ENCODE results near the gene NAV1. TPM values are rescaled to one million over a fixed set of nuclear protein-coding genes. Genes with fewer than 3 reads are reported as not detected.
"Not testable (repeated sequence)": the region's sequence is repeated elsewhere in the genome, so short reads cannot be mapped to it uniquely, and the experiment has no call there.

Gene NAV1
- under 1 TPM in 2 of 3 donors, not detected in 1; 0.23 to 0.56 TPM for polyA plus RNA-seq

DNA sequence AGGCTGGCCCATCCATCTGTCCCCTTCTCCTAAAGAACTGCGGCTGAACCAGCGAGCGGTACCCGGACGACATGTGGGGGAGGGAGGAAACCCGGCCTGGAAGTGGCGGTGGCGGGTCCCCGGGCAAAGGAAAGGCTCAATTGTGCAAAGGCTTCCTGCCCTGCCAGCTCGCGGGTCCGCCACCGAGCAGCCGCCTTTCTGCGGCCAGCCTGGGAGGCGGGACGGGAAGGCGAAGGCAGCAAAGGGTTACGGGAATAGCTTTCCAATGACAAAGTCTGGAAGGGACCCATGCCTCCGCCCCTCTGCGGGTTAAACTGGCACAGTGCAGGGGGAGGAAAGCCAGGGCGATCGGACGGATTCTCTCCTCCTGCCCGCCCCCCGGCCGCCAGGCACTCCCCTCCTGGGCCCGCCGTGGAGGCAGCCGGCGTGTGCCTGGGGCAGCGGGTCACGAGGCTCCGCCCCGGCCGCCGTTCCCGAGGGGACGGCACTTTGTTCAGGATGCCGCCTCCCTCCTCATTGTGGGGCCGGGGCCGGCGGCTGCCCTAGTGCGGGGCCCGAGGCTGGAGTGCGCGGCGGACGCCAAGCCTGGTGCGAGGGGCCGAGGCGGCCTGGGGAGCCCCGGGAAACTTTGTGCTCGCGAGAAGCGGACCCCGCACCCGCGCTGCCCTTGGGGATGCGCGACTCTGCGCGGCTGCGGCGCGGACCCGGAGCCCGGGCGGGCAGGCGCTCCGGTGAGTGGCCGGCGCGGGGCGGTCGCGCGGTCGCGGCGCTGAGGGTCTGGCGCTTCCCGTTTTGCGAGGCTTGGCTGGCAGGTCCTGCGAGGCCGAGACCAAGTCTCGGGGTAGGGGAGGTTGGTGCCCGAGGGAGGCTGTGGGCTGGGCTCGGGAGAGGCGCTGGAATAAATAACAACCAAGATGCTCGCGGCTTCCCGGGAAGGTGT, at the start of gene NAV1:
Gene NAV1, plus strand, starts transcription at position 516 of the 940 bp plus-strand sequence. CDS start 83,758 bp downstream, outside the sequence.
- Mint-ChIP-seq H3K4me1 (peaks cover 0 to 14% of the 10 kb centered on the region in 2 donors), H3K9me3 (no peaks in the 10 kb centered on the region), H3K36me3 (peaks cover 3 to 8% (median 4%) of the 10 kb centered on the region in 3 donors), H3K27me3 (ENCODE audit: low read depth in 3 of 3) (peaks cover 6 to 30% (median 23%) of the 10 kb centered on the region in 3 donors), H3K4me3 (peak within 1 kb of the TSS; percentile 35 to 63 (median 60)), H3K27ac (no peak within 1 kb of the TSS)
- no peak for DNase-seq

DNA sequence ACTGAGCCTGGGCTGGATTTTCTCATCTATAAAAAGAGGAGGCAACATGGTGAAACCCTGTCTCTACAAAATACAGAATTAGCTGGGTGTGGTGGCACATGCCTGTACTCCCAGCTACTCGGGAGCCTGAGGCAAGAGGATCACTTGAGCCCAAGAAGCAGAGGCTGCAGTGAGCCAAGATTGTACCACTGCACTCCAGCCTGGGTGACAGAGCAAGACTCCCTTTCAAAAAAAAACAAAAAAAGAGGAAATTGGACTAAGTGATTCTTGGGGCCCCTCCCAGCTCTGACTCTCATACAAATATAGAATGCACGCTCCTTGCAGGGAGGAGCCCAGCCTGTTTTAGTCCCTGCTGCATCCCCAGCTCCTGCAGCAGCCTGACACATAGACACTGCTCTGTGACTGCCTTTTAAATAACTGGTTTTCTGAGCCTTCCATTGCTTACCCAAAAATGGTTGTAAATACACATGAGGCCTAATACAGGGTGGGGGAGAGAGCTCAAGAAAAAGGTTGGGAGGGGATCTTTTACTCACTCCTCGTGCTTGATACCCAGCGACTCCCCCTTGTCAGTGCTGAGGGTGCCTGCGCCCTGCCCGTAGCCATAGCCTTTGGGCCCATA, 49.2 kb upstream of the NAV1 start:
- no peaks in the 10 kb centered on the region for H3K9me3 Mint-ChIP-seq
- peaks cover 22 to 58% (median 32%) of the 10 kb centered on the region in 3 donors for H3K36me3 Mint-ChIP-seq
- peaks cover 0 to 1% (median 0%) of the 10 kb centered on the region in 3 donors for H3K27me3 Mint-ChIP-seq (ENCODE audit: low read depth in 3 of 3)
- DNase-seq: no peak
- H3K27ac Mint-ChIP-seq: no peak overlapping the region
- H3K4me3 Mint-ChIP-seq: no peak overlapping the region
- peaks cover 3 to 15% of the 10 kb centered on the region in 2 donors for H3K4me1 Mint-ChIP-seq

DNA sequence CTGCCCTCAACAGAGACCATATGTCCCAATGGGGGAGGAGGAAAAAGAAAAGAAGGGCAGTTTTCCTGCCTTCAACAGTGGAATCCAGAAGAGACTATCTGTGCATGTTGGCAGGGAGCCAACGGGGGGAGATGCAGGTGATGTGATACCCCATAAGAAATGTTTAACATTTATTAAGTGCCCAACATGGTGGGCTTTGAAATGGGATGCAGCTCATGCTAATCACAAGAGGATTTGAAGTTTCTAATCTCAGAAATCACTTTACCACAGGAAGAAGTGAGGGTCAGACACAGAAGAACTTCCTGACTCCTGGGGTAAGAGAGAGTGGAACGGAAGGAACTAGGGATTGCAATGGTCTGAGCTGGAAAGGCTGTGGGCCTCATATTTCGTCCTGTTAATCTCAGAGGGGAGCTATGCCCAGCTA, 48.2 kb upstream of the NAV1 start:
- peak overlapping the region in 1 of 6 donors; percentile 4 for H3K27ac Mint-ChIP-seq
- no peak overlapping the region for H3K4me3 Mint-ChIP-seq
- H3K4me1 Mint-ChIP-seq: peaks cover 3 to 15% of the 10 kb centered on the region in 2 donors
- no peaks in the 10 kb centered on the region for H3K9me3 Mint-ChIP-seq
- peaks cover 22 to 55% (median 34%) of the 10 kb centered on the region in 3 donors for H3K36me3 Mint-ChIP-seq
- DNase-seq: no peak
- H3K27me3 Mint-ChIP-seq (ENCODE audit: low read depth in 3 of 3): peaks cover 0 to 3% (median 0%) of the 10 kb centered on the region in 3 donors

DNA sequence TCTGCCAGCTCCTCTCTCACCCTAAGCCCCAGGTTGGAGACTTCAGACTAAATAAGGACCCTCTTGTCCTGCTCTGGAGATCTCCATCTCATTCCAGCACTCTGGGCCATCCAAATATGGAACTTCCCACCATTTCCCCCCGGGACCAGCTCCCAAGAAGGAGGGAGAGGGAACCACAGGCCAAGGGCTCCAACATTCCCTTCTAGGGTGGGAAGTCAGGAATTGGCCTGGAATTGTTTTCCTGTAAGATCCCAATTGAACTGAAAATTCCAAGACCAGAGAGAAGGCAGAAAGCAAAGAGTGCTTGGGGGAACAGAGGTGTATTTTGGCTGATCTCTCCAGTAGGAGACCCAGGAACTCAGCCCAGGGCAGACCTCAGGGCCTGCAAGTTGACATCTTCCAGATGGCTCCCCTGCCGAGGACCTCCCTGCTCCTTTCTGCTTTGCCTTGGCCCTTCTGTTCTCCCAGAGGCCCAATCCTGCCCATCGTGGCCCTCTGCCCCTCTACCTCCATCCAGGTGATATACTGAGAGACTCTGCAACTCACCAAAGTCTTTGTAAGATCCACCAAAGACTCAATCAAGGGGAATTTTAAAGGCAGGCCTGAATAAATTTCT, 46.9 kb upstream of the NAV1 start:
- H3K36me3 Mint-ChIP-seq: peaks cover 22 to 53% (median 34%) of the 10 kb centered on the region in 3 donors
- DNase-seq: no peak
- no peak overlapping the region for H3K4me3 Mint-ChIP-seq
- peaks cover 0 to 3% (median 0%) of the 10 kb centered on the region in 3 donors for H3K27me3 Mint-ChIP-seq (ENCODE audit: low read depth in 3 of 3)
- peaks cover 3 to 15% of the 10 kb centered on the region in 2 donors for H3K4me1 Mint-ChIP-seq
- H3K9me3 Mint-ChIP-seq: no peaks in the 10 kb centered on the region
- peak overlapping the region in 1 of 6 donors; percentile 16 for H3K27ac Mint-ChIP-seq

GRCh38 chr1:201493026-201493656, 45.8 kb upstream of the NAV1 start:
- H3K36me3 Mint-ChIP-seq: peaks cover 19 to 49% (median 34%) of the 10 kb centered on the region in 3 donors
- not testable (repeated sequence) for H3K27me3 Mint-ChIP-seq (ENCODE audit: low read depth in 3 of 3); H3K9me3 Mint-ChIP-seq; DNase-seq; H3K27ac Mint-ChIP-seq; H3K4me3 Mint-ChIP-seq
- H3K4me1 Mint-ChIP-seq: peaks cover 3 to 15% of the 10 kb centered on the region in 2 donors

DNA sequence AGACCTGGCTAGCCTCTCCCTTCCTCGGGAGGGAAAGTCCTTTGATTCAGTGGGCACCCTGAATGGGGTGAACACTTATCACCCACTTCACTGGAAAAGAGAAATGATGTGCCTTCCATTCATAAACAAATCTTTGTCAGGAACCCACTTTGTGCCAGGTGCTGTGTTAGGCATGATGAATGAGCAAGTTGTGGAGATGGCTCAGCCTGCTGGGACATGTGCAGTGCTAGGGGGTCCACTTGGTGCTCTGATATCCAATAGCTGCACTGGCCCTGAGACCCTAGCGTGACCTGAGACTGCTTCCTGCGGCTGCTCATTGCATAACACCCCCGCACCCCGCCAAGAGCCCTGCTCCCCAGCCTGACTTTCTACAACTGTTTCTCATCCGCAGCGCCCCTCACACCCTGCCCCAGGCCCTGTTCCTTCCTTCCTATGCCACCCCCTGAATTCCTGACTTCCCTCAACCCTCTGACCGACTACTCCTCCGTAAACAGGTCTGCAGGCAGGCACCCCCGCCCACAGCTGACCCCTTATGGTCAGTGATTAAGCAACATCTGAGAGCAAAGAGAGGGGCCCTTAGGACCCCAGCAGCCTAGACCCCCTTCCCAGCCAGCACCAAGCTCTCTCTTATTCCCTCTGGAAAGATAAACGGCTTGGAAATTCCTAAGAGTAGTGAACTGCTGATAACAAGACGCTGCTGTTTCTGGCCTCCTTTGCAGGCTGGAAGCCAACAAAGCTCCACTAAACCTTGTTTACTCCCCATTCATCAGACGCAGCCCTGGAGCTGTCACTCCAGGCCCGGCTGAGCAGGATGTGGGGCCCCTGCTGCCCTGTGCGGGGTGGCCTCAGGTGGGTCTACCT, 44.9 kb upstream of the NAV1 start:
- H3K4me3 Mint-ChIP-seq: no peak overlapping the region
- no peak overlapping the region for H3K27ac Mint-ChIP-seq
- DNase-seq: no peak
- peaks cover 14 to 41% (median 27%) of the 10 kb centered on the region in 3 donors for H3K36me3 Mint-ChIP-seq
- no peaks in the 10 kb centered on the region for H3K9me3 Mint-ChIP-seq
- peaks cover 0 to 3% (median 0%) of the 10 kb centered on the region in 3 donors for H3K27me3 Mint-ChIP-seq (ENCODE audit: low read depth in 3 of 3)
- H3K4me1 Mint-ChIP-seq: peaks cover 3 to 15% of the 10 kb centered on the region in 2 donors

DNA sequence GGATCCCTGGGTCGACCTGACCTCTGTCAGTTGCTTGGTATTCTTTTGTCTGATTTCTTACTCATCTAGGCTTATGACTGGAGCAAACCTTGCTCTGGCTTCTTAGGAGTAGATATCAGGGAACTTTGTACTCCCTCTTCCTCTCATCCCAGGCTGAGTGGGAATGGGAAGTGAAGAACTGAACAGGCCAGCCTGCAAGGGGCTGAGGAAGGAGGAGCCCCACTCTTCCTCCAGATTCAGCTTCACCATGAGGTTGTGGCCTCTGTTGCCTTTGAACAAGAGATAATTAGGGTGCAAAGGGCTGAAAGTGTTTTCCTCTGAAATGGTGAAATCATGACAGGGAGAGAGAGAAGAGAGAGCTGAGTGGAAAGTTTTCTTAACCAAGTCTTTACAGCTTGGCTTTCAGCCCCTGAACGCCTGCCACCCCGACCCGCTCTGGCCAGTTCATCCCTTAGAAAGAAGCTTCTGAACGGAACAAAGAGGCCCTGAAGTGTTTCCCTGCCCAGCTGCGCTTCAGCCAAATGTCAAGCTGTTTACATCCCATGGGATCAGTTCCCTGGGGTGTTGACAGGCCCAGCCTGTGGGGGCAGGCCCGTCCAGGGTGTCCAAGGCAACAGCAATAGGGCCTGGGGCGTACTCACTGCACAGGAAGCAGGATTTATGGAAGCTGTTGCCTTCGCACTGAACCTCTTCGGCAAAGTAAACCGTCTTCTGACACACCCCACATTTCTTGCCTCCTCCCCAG, 43.2 kb upstream of the NAV1 start:
- Mint-ChIP-seq H3K4me3 (no peak overlapping the region), H3K9me3 (no peaks in the 10 kb centered on the region), H3K36me3 (peaks cover 14 to 34% (median 25%) of the 10 kb centered on the region in 3 donors), H3K27me3 (ENCODE audit: low read depth in 3 of 3) (peaks cover 0 to 3% (median 0%) of the 10 kb centered on the region in 3 donors), H3K4me1 (peaks cover 0 to 10% of the 10 kb centered on the region in 2 donors), H3K27ac (no peak overlapping the region)
- DNase-seq: no peak

DNA sequence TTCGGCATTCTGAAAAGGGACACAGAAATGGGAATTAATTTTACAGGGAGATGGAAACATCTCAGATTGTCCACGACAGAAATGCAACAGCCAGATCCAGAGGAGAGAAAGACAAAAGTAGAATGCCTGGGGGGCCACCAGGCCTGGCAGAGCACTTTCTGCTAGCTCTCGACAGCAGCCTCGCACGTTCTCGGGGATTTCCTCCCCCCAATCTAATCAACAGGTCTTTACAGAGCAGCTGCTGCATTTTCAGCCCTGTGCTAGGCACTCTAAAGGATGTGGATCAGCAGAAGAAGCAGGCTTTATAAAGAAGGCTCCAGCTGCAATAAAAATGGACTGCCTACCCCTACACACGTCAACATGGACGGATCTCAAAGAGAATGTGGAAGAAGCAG, 42.6 kb upstream of the NAV1 start:
- Mint-ChIP-seq H3K9me3 (no peaks in the 10 kb centered on the region), H3K4me1 (peaks cover 0 to 4% of the 10 kb centered on the region in 2 donors), H3K4me3 (no peak overlapping the region), H3K27me3 (ENCODE audit: low read depth in 3 of 3) (peaks cover 0 to 3% (median 0%) of the 10 kb centered on the region in 3 donors), H3K36me3 (peaks cover 13 to 33% (median 25%) of the 10 kb centered on the region in 3 donors), H3K27ac (no peak overlapping the region)
- DNase-seq: no peak

- Mint-ChIP-seq H3K27me3 (ENCODE audit: low read depth in 3 of 3) (peaks cover 0 to 3% (median 0%) of the 10 kb centered on the region in 3 donors), H3K4me3 (no peak overlapping the region), H3K9me3 (no peaks in the 10 kb centered on the region), H3K27ac (no peak overlapping the region), H3K4me1 (peaks cover 0 to 3% of the 10 kb centered on the region in 2 donors), H3K36me3 (peaks cover 8 to 23% (median 17%) of the 10 kb centered on the region in 3 donors)
- no peak for DNase-seq
Measured at GRCh38 chr1:201497935-201498509, 40.9 kb upstream of the NAV1 start.

DNA sequence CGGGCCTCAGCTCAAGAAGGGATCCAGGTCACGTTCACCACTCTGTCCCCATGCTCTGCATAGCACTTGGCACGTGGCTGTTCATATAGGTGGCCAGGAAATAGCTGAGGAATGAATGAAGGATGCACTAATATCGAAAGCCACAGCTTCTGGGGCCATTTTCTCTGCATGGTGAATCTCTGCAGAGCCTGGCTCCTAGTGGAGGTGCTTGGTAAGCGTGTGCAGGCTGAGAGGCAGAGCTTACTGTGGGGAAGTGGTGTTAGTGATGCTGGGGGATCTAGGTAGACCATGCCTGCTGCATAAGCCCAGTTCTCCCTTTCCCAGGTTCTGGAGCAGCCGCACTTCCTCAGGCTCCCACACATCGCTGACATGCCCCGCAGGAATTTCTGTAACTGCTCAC, 40.3 kb upstream of the NAV1 start:
- peaks cover 5 to 18% (median 11%) of the 10 kb centered on the region in 3 donors for H3K36me3 Mint-ChIP-seq
- no peak overlapping the region for H3K27ac Mint-ChIP-seq
- DNase-seq: no peak
- H3K27me3 Mint-ChIP-seq (ENCODE audit: low read depth in 3 of 3): peaks cover 0 to 3% (median 0%) of the 10 kb centered on the region in 3 donors
- no peak overlapping the region for H3K4me3 Mint-ChIP-seq
- H3K9me3 Mint-ChIP-seq: no peaks in the 10 kb centered on the region
- peaks cover 3% of the 10 kb centered on the region in 2 donors for H3K4me1 Mint-ChIP-seq

DNA sequence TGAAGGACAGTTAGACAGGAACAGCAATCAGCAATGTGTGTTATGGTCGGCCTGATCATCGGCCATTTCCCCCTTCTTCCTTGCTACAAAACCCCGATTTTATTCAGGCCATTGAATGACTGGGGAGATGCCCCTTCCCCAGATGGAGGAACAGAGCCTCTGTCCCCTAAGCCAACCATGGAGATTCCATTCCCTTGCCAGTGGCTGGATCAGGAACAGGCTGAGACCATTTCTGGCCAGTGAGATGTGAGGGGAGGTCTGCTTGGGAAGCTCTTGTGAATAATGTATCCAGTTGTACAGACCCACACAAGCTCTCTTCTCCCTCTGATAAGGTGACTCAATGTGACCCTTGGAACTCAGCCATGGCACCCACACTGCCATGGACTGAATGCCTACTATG, 39.7 kb upstream of the NAV1 start:
- DNase-seq: no peak
- Mint-ChIP-seq H3K4me1 (peaks cover 3 to 9% of the 10 kb centered on the region in 2 donors), H3K27me3 (ENCODE audit: low read depth in 3 of 3) (peaks cover 0 to 2% (median 0%) of the 10 kb centered on the region in 3 donors), H3K36me3 (peaks cover 5 to 12% (median 5%) of the 10 kb centered on the region in 3 donors), H3K27ac (no peak overlapping the region), H3K9me3 (no peaks in the 10 kb centered on the region), H3K4me3 (no peak overlapping the region)
